Ovary (tissue), 3 donors: Measurements from ENCODE around the gene STAT4.

ENCODE experiments used
- POLR2A ChIP-seq: fragments of 450-650 bp; IDR thresholded peaks from one replicate; pipeline ENCODE4 v1.6.1; 2017; ENCODE audit warnings: antibody characterized with exemption, mild to moderate bottlenecking, moderate library complexity
- TF ChIP-seq, protein P1 (sequence below), 3 donors: fragments of 450-650 bp in 2 of 3; fragments of 200-600 bp in 1 of 3; IDR thresholded peaks; one replicate each; pipeline versions ENCODE4 v1.5.1 to v1.8.0; 2016 to 2022; ENCODE audit warnings: antibody characterized with exemption in 3 of 3, mild to moderate bottlenecking in 1 of 3
- donor health status: DM: no; HTN: no; CAD: no.

- TF ChIP-seq POLR2A, result no peak
- TF ChIP-seq, protein P1, sequence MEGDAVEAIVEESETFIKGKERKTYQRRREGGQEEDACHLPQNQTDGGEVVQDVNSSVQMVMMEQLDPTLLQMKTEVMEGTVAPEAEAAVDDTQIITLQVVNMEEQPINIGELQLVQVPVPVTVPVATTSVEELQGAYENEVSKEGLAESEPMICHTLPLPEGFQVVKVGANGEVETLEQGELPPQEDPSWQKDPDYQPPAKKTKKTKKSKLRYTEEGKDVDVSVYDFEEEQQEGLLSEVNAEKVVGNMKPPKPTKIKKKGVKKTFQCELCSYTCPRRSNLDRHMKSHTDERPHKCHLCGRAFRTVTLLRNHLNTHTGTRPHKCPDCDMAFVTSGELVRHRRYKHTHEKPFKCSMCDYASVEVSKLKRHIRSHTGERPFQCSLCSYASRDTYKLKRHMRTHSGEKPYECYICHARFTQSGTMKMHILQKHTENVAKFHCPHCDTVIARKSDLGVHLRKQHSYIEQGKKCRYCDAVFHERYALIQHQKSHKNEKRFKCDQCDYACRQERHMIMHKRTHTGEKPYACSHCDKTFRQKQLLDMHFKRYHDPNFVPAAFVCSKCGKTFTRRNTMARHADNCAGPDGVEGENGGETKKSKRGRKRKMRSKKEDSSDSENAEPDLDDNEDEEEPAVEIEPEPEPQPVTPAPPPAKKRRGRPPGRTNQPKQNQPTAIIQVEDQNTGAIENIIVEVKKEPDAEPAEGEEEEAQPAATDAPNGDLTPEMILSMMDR (IDR thresholded peaks at IDR 0.05), result no peak
Measured at GRCh38 chr2:191173206-191173605, 22.4 kb upstream of the STAT4 start.
